ENCODE results near the gene RNF220.
"Not testable (repeated sequence)": the region's sequence is repeated elsewhere in the genome, so short reads cannot be mapped to it uniquely, and the experiment has no call there.

The RNF220 gene

DNA sequence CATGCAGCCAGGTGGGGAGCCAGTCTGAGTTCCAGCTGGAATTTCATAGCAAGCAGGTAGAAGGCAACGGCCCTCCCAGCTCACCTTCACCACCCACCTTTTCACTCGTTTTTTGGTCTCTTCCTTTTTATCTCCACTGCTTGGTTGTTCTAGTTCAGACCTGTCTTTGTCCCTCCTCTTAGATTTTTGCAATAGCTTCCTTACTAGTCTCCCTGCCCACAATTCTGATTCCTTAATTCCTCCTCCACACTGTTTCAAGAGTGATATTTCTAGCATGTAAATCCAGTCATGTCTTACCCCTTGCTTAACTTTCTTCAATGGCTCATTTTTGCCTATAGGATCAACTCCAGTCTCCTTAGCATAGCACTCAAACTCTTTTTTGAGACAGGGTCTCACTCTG lies 149.7 kb downstream of the RNF220 start:
- no peak for DNase-seq

GRCh38 chr1:44557778-44558177 lies 152.7 kb downstream of the RNF220 start:
- no peak for DNase-seq

GRCh38 chr1:44558883-44559282 lies 153.8 kb downstream of the RNF220 start:
- no peak for DNase-seq

DNA sequence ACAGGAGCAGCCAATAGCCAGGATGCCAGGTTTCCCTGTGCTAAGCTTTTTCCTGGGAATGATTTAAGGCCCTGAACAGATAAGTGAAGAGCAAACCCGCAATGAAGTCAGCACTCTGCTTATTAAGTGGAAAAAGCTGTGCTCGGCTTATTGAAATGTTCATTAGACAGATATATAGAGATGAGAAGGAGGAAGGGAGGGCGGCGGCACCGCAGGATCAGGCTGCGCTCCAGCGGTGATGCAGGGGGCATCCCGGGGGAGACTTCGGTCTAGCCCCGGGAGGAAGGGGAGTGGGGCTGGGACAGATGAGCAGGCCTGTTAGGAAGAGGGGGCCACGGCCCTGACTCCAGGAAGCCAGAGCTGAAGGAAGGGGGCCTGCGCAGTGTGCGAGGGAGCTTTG lies 154.3 kb downstream of the RNF220 start:
- DNase-seq, result no peak

- DNase-seq, result no peak
Observed at GRCh38 chr1:44559913-44560312, 154.9 kb downstream of the RNF220 start.

DNA sequence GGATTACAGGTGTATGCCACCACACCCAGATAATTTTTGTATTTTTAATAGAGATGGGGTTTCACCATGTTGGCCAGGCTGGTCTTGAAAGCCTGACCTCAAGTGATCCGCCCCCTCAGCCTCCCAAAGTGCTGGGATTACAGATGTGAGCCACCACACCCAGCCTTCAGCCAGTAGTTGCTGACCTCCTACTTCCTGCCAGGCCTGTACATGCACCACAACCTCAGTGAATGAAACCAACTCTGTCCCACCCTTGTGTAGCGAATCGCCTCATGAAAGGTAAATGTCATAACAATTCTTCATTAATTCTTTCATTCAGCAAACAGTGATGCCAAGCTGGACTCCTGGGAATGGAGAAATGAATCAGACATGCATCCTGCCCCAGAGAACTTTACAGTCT lies 155.6 kb downstream of the RNF220 start:
- DNase-seq, result not testable (repeated sequence)

GRCh38 chr1:44565259-44565750 lies 160.2 kb downstream of the RNF220 start:
- no peak for DNase-seq

DNA sequence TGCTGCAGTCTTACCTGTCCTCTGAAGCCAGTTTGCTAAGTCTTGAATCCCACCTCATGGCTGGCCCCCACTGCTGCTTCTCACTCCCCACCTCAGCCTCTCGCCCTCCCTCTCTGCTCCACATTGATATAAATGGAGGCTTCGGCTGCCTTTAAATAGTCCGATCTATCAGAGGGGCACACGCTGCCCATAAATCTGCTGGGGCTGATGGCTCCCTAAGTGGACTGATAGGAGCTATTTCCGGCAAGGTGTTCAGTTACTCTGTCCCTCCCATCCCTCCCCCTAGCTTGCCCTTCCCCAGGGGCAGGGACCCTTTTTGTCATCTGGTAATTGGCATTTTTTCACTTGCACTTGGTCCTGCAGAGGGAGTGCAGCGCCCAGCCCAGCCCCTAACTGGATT lies 160.8 kb downstream of the RNF220 start:
- no peak for DNase-seq

DNA sequence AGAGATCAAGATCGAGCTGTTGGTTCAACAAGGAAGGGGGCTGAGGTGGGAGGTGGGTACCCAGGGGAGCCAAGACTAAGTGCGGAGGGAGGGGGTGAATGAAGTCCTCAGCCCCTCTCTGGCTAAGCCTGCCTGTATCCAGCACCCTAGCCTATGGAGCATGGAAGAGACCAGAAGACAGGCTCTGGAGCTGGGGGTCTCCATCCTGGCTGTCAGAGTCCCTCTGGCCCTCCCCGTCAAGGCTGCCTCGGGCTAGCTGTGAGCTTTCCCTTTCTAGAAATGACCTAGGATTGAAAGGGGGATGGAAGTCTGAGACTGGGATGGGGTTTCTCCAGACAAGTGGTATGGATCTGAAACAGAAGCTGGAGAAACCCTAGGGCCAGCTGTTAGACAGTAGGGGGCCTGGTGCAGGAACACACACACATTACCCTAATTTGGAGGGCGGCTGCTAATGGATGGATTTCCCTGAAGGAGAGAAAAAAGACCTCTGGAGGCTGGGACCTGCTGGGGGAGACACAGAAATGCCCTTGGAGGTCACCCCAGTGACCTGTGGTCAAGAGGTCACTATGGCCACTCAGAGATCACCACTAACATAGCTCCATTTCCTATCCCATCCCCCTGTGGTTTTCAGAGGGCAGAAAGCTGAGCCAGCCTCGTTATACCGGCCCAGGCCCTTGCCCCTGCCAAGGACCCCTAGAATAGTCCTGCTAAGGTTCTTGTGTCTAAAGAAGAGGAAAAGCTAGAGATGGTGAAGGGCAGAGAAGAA lies 161.4 kb downstream of the RNF220 start:
- no peak for DNase-seq

DNA sequence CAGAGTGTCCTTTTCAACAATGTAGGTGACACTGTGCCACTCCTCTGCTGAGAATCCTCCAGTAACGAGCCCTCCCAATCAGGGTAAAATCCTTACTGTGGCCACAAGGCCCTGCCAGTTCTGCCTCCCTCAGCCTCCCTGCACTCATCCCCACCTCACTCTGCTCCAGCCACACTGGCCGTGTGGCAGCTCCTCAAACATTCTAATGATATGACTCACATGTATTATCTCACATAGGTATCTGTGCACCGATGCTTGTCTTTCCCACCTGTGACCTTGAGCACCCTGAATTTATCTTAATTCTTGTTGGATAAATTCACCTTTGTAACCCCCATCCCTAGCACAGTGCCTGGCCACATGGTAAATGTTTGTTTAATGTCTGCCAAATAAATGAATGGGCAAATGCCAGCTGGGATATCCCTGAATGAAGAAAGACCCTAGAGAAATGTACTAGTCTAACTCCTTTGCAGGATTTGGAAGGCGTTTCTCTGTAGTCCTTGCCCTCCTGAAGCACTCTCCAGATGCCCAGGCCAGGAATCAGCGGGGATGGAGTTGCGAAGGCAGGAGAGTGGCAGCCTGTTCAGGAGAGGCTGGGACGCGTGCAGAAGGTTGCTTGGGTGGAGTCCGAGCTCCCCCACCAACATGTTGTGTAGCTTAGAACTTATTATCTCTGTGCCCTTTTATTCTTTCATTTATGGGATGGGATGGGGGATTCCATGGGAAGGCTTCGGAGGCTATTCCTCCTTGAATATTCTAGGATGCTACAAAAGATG lies 163.3 kb downstream of the RNF220 start:
- no peak for DNase-seq

GRCh38 chr1:44569491-44569890 lies 164.4 kb downstream of the RNF220 start:
- DNase-seq, result no peak

DNA sequence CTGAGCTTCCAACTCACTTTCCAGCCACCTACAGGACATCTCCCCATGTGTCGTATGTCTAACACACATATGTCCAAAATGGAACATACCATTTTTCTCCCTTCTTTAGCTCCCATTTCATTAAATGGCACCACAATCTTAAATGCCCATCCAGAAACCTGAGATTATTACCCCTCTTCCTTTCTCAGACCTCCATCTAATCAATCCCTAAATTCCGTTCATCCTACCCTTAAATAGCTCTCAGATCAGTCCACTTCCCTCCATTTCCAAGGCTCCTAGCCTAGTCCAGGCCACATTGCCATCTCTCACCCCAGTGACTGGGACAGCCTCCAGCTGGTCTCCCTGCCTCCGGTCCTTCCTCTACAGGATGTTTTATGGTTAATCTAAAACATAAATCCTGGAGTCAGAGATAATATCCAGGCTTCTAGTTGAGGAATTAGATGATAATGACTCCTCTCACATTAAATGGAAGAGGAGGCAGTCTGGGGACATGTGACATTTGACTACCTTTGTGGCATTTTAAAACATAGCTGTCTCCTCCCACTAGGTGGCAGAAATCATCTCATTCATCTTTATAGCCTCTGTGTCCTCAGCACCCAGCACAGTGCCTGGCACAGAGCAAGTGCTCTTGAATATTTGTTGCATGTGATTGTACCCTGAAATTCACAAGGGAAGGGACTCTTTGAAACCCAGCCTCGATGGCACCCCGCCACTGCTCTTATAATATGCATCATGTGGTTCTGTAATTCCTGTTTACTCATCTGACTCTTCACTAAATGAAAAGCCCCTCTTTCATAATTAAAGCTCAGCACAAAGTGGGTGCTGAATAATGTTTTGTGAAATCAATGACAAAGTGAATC lies 166.9 kb downstream of the RNF220 start:
- no peak for DNase-seq

GRCh38 chr1:44572572-44572879 lies 167.5 kb downstream of the RNF220 start:
- DNase-seq, result no peak

DNA sequence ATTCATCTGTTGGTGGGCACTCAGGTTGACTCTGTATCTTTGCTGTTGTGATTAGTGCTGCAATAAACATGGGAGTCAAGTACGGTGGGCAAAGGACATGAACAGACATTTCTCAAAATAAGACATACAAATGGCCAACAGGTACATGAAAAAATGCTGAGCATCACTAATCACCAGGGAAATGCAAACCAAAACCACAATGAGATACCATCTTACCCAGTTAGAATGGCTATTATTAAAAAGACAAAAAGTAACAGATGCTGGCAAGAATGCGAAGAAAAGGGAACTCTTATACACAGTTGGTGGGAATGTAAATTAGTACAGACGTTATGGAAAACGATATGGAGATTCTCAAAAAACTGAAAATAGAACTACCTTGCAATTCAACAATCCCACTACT lies 170.3 kb downstream of the RNF220 start:
- DNase-seq, result no peak

GRCh38 chr1:44576456-44577150 lies 171.5 kb downstream of the RNF220 start:
- DNase-seq, result no peak

- DNase-seq, result no peak
Observed at GRCh38 chr1:44581205-44581604, 176.2 kb downstream of the RNF220 start.

DNA sequence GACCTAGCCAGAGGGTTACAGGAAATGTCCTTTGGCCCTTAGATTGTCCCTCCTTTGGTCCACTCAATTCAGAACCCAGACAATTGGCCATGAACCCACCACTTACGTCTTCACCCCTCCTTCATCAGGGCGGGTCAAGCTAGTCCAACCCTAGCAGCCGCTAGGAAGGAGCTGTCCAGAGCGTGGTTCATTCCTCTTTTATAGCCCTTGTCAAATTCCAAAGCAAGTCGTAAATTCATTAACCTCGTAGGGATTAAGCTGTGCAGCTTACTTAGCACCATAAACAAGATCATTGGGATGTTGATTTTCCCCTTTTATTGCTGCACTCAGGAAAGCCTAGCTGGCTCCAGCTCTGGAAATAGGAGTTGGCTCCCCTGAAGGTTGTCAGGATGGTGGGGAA lies 179.1 kb downstream of the RNF220 start:
- no peak for DNase-seq

DNA sequence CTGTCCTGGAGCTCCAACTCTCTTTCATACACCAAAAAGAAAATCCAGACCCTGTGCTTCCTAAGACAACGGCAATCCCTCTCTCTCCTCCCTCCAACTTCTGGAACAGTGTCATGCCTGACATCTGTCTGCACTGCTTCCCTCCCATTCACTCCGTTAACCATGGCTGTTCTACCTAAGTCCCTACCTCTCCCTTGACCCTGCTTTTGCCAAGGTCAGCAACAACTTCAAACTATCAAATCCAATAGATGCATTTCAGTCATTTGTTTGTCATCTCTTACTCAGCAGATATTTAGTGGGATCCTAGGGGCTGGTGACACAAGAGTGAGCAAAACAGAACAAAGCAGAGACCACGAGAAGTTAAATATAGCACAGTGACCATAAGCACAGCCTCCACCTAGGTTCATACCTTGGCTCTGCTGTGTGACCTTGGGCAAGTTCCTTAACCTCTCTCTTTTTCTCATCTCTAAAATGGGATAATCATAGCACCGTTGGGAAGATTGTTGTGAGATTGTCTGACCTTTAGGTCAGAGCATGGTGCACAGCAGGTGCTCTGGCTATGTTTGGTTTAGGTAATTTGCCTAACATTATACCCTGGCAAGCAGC lies 180.4 kb downstream of the RNF220 start:
- no peak for DNase-seq

- DNase-seq, result no peak
Observed at GRCh38 chr1:44587796-44588460, 182.9 kb downstream of the RNF220 start.

- DNase-seq, result no peak
Observed at GRCh38 chr1:44588551-44589210, 183.6 kb downstream of the RNF220 start.

DNA sequence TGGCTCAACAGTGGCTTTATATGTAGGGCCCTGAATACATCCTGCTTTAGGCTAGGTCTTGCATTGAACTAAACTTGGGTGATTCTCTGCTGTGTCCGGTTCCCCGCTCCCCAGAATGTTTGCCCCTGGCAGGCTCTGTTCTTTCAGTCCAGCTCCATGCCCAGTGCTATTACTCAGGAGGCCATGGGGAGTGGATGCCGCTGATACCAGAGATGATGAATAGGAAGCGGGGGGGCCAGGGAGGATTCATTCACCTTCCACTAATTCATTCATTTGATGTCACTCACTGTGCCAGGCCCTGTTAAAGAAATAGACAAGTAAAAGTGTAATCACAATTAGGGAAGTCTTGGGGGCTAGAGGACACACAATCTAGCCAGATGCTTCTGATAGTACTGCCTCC lies 185.4 kb downstream of the RNF220 start:
- DNase-seq, result no peak

Data from HCEC 1CT (cell line).